Neuron (in vitro differentiated cells): ENCODE measurements around the gene RASSF7.

ENCODE experiments used
- H2AFZ ChIP-seq: one replicate; pipeline ENCODE4 v1.6.1; 2013; ENCODE audit warnings: low read depth, mild to moderate bottlenecking, inconsistent platforms, low read length, moderate library complexity
- H3K27me3 ChIP-seq: one replicate; pipeline ENCODE4 v1.6.1; 2013; ENCODE audit warnings: low read length; ENCODE audit not compliant: insufficient read depth
- H3K36me3 ChIP-seq: one replicate; pipeline ENCODE4 v1.6.1; 2013; ENCODE audit warnings: low read length; ENCODE audit not compliant: insufficient read depth
- H3K4me1 ChIP-seq: one replicate; pipeline ENCODE4 v1.6.1; 2013; ENCODE audit warnings: low read length; ENCODE audit not compliant: insufficient read depth
- H3K4me3 ChIP-seq: 2 replicates; pipeline ENCODE4 v1.5.1; 2013; ENCODE audit warnings: mild to moderate bottlenecking, low read length, moderate library complexity
- H3K9me3 ChIP-seq: one replicate; pipeline ENCODE4 v1.6.1; 2013; ENCODE audit warnings: low read length

The RASSF7 gene

DNA sequence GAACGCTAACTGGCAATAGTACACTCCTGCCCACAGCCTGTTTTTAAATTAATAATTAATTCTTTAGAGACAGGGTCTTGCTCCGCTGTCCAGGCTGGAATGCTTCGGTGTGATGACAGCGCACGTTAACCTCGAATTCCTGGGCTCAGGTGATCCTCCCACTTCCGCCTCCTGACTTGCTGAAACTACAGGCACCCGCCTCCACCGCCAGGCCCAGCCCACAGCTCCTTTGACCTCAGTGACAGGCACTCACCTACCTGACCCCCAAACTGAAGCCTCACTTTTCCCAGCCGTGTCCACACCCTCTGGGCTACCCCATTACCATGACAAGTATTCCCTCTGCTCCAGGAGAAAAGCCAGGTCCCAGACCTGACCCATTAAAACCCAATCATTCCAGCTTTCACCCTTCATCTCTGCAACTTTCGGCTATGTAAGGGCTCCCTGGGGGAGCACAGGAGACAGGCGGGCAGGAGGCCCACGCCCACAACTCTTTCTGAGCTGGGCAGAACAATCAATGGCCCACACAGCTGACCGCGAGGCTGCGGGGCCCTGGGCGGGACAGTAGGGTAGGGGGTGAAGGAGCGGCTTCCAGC lies 962 bp upstream of the RASSF7 start:
- Histone ChIP-seq H2AFZ (peak overlapping the region; percentile 46), H3K27me3 (peaks cover 37% of the 10 kb centered on the region), H3K4me1 (peaks cover 23% of the 10 kb centered on the region), H3K4me3 (peak overlapping the region; percentile 58), H3K36me3 (no peaks in the 10 kb centered on the region), H3K9me3 (peaks cover 4% of the 10 kb centered on the region)

DNA sequence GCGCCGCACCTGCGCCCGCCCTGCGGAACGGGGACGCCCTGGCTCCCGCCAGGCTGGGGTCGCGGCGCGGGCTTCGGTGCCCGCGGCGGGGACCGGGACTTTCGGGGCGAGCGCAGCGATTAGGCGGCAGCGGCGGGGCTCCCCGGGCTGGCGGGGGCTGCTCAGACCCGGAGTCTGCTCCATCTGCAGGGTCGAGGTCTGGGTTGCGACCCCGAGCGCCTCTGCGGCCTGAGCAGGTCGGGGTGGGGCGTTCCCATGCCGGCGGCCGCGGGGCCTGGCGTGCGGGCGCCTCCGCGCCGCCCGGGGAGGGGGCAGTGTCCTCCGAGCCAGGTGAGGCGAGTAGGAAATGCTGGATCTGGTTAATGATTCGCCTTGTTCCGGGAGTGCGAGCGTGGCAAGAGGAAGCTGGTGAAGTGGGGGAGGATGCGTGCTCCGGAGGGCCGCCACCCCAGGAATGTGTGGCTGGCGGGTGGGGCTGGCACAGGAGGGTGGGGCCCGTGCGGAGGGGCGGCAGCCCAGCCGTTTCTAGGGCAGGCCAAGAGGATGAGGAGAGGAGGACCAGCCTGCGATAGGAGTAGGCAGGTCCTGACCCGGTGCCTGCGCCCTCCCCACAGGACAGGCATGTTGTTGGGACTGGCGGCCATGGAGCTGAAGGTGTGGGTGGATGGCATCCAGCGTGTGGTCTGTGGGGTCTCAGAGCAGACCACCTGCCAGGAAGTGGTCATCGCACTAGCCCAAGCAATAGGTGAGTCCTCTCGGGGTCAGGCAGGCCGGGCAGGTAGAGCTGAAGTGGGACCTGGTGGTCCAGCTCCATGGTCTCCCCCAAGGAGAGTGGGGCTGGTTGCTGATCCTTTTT lies 606 bp downstream of the RASSF7 start:
- Histone ChIP-seq H2AFZ (peak overlapping the region; percentile 46), H3K4me1 (peaks cover 15% of the 10 kb centered on the region), H3K36me3 (no peaks in the 10 kb centered on the region), H3K9me3 (peaks cover 4% of the 10 kb centered on the region), H3K27me3 (peaks cover 29% of the 10 kb centered on the region), H3K4me3 (peak overlapping the region; percentile 58)

DNA sequence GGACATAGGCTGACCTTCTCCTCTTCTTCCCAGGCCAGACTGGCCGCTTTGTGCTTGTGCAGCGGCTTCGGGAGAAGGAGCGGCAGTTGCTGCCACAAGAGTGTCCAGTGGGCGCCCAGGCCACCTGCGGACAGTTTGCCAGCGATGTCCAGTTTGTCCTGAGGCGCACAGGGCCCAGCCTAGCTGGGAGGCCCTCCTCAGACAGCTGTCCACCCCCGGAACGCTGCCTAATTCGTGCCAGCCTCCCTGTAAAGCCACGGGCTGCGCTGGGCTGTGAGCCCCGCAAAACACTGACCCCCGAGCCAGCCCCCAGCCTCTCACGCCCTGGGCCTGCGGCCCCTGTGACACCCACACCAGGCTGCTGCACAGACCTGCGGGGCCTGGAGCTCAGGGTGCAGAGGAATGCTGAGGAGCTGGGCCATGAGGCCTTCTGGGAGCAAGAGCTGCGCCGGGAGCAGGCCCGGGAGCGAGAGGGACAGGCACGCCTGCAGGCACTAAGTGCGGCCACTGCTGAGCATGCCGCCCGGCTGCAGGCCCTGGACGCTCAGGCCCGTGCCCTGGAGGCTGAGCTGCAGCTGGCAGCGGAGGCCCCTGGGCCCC lies 1.4 kb downstream of the RASSF7 start:
- Histone ChIP-seq H3K27me3 (peaks cover 21% of the 10 kb centered on the region), H2AFZ (no peak overlapping the region), H3K4me3 (peak overlapping the region; percentile 58), H3K4me1 (peaks cover 15% of the 10 kb centered on the region), H3K36me3 (no peaks in the 10 kb centered on the region), H3K9me3 (peaks cover 4% of the 10 kb centered on the region)

DNA sequence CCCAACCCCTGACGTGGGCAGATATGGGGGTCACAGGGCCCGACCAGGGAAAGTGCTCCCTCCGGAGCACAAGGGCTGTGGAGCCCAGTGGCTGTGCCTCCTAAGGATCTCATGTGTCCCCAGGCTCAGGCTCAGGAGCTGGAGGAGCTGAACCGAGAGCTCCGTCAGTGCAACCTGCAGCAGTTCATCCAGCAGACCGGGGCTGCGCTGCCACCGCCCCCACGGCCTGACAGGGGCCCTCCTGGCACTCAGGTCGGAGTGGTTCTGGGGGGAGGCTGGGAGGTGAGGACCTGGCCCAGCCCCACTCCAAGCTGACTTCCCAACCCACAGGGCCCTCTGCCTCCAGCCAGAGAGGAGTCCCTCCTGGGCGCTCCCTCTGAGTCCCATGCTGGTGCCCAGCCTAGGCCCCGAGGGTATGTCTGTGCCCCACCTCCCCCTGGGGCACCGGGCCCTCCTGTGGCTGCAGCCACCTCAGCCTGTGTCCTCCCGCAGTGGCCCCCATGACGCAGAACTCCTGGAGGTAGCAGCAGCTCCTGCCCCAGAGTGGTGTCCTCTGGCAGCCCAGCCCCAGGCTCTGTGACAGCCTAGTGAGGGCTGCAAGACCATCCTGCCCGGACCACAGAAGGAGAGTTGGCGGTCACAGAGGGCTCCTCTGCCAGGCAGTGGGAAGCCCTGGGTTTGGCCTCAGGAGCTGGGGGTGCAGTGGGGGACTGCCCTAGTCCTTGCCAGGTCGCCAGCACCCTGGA lies 2.5 kb downstream of the RASSF7 start:
- Histone ChIP-seq H2AFZ (no peak overlapping the region), H3K27me3 (peaks cover 10% of the 10 kb centered on the region), H3K4me1 (peaks cover 23% of the 10 kb centered on the region), H3K4me3 (no peak overlapping the region), H3K9me3 (peaks cover 1% of the 10 kb centered on the region), H3K36me3 (no peaks in the 10 kb centered on the region)

DNA sequence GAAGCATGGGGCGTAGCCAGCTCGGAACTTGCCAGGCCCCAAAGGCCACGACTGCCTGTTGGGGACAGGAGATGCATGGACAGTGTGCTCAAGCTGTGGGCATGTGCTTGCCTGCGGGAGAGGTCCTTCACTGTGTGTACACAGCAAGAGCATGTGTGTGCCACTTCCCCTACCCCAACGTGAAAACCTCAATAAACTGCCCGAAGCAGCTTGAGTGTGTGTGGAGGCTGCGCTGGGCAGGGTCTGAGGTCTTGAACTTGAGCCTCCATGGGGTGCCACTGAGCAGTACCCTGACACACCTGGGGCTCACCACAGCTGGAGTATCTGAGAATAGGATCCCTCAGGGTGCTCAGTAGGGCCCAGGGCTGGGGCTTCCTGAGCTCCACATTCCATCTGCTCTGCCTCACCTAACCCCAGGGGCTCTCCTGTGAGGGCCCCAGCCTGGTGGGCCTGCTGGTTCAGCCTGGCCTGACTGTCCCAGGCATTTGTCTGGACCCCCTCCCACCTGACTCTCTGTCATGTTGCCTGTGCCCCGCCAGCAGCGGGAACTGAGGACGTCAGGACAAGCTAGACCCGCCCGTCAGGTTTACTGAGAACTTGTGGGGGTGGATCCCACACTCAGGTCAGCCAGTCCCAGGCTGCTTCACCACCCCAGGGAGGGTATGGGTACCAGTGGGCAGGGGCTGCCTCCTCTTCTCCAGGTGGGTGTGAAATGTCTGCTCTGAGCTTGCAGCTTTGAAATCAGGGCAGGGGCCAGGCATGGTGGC lies 3.2 kb downstream of the RASSF7 start:
- peaks cover 25% of the 10 kb centered on the region for H3K4me1 ChIP-seq
- H3K4me3 ChIP-seq = no peak overlapping the region
- peaks cover 3% of the 10 kb centered on the region for H3K27me3 ChIP-seq
- H2AFZ ChIP-seq = no peak overlapping the region
- no peaks in the 10 kb centered on the region for H3K9me3 ChIP-seq
- H3K36me3 ChIP-seq = no peaks in the 10 kb centered on the region

DNA sequence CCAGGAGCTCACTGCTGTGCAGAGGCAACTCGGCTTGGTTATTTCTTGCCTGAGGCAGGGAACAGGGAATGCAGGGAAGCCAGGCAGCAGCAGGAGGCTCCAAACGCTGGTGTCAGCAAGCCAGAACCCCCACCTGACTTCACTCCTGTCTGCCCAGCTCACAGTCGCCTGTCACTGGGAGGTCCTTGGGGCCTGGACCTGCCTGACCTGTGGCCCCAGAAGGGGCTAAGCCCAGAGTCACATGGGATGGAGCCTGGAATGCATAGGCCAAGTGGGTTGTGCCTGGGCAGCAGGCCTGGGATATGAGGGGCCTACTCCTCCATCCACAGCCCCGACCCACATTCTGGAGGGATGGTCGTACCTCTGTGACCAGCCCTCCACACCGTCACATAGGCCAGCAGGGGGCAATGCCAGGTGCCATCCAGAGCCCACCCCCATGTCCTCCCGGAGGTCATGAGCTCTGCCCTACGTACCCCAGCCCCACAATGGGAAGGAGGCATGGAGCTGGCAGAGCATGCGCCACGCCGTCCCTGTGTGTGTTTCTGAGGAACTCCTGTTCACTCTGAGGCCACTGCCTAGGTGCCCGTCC lies 5.2 kb downstream of the RASSF7 start:
- H3K36me3 ChIP-seq = no peaks in the 10 kb centered on the region
- no peak overlapping the region for H2AFZ ChIP-seq
- no peak overlapping the region for H3K4me3 ChIP-seq
- H3K27me3 ChIP-seq = no peaks in the 10 kb centered on the region
- no peaks in the 10 kb centered on the region for H3K9me3 ChIP-seq
- peaks cover 20% of the 10 kb centered on the region for H3K4me1 ChIP-seq

DNA sequence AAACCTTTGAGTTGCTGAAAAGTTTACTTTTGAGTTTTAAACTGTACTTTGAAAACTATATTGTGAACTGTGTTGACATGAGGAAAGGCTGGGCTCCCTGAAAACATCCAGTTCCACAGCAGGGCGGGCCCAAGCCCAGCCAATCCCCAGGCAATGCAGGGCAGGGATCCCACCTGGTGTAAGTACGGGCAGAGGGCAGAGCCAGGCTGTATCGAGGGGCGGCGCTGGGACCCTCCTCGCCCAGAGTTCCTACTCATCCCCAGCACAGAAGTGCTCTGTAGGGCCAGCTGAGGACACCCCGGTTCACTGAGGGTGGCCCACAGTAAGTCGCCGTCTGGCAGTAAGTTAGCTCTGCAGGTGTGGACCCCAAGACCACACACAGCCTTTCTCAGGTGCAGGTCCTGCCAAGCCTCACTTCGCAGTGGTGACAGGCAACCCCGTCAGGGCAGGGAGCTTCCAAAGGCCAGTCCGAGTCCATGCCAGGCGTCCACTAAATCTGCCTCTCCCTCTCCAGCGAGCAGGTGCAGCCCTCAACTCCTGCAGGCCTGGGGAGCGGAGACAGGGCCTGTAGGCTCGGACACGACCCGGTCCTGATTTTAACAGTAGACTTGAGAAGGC lies 6.3 kb downstream of the RASSF7 start:
- Histone ChIP-seq H3K4me1 (peaks cover 13% of the 10 kb centered on the region), H3K9me3 (no peaks in the 10 kb centered on the region), H3K36me3 (no peaks in the 10 kb centered on the region), H3K4me3 (no peak overlapping the region), H2AFZ (no peak overlapping the region), H3K27me3 (no peaks in the 10 kb centered on the region)

DNA sequence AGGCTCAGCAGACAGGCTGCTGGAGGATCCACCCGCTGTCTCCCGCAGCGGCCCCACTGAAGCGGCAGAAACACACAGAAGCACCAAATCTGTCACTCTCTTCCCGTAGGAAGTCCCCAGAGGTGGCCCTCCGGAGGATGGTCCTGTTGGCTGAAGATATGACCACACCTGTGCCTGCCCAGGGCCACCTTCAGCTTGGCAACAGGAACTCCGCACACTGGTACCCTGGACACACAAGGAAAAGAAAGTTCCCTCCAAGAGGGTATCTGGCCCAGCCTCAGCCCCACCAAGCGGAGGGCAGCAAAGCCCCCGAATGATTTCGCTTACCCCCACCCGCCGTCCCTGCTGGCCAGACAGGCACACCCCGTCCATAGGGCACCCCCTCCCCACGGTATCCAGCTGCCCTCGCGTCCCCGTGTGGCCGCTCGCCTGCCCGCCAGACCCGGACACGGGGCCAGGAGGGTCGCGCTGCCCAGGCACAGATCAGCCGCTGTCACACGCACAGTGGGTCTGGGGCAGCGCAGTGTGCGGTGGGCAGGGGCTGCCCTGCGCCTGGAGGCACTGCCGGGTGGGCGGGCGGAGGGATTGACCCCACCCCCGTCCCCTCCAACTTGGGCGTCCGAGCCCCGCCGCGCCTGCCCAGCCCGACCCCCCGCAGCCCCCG lies 7.0 kb downstream of the RASSF7 start:
- H3K36me3 ChIP-seq = no peaks in the 10 kb centered on the region
- H3K27me3 ChIP-seq = no peaks in the 10 kb centered on the region
- H3K9me3 ChIP-seq = no peaks in the 10 kb centered on the region
- peak overlapping the region; percentile 58 for H3K4me3 ChIP-seq
- peaks cover 13% of the 10 kb centered on the region for H3K4me1 ChIP-seq
- peak overlapping the region; percentile 72 for H2AFZ ChIP-seq

DNA sequence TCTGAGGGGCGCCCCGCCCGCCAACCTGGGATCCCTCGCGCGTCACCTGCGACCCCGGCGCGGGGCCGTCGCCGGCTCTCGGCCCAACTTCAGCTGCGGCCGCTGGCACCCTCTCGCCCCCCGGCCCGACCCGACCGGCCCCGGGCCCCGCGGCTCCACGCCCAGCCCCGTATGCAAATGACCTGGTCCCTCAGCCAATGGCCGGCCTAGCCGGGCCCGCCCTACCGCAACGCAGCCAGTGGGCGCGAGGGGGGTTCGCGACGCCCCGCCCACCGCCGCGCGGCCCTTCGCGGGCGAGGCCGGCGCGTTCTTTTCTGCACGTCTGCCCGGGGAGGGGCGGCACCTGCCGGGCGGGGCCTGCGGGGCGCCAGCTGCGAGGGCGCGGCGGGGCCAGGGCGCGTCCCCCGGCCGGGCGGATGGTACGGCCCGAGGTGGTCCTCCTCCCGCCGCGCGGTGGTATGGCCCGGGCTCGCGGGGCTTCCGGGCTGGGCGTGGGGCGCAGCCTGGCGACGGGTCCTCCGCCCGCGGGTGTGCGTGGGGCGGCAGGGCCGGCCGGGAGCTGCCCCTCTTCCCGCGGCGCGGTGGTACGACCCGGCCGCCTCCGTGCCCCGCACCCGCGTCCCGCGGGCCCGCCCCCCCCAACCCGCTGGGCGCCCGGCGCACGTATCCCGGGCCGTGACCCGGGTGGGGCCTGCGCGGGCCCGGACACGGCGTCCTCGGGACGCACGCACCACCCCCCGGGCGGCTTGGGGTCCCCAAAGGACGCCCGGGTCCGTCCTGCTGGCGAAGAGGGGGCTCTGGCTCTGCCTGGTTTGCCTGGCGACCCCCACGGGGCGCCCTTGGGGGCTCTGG lies 7.8 kb downstream of the RASSF7 start:
- Histone ChIP-seq H3K36me3 (no peaks in the 10 kb centered on the region), H2AFZ (peak overlapping the region; percentile 72), H3K27me3 (peaks cover 4% of the 10 kb centered on the region)

DNA sequence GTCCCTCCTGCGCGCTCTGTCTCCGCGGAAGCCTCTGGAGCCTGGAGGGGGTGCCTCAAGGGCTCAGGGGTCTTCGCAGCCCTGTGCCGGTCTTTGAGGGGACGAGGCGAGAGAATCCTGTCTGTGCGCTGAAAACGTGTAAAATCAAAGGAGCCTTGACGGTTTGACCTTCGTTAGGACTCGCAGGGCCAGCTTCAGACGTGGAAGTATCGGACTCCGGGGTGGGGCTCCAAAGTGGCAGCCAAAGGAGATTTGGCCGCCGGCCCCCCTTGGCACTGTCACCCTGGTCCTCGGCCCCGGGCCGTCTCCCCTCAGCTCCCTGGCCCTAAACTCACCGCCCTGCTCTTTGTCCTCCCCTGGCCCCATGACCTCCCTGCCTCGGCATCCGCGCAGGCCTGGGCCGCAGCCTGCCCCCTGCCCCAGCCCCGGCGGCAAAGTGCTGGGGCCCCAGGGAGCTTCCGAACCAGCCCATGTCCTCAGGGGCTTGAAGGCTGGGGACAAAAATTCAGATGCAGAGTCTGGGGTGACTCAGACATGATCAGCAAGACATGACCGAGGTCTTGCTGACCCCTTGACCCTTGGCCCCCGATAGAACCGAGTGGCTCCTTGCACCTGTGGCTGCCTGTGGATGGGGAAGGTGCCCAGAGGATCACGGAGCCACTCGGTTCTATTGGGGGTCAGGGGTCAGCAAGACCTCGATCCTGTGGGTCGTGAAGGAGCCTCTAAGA lies 8.6 kb downstream of the RASSF7 start:
- no peaks in the 10 kb centered on the region for H3K36me3 ChIP-seq
- H3K9me3 ChIP-seq = no peaks in the 10 kb centered on the region
- H3K27me3 ChIP-seq = peaks cover 5% of the 10 kb centered on the region
- H3K4me3 ChIP-seq = peak overlapping the region; percentile 58
- peaks cover 13% of the 10 kb centered on the region for H3K4me1 ChIP-seq
- peak overlapping the region; percentile 72 for H2AFZ ChIP-seq

More for the DNA sequence above, 7.8 kb downstream of the RASSF7 start:
- peak overlapping the region; percentile 58 for H3K4me3 ChIP-seq
- H3K4me1 ChIP-seq = peaks cover 13% of the 10 kb centered on the region
- H3K9me3 ChIP-seq = no peaks in the 10 kb centered on the region
